Stimulated activated CD8-positive, alpha-beta memory T cell treated with anti-CD3 and anti-CD28 coated beads, Interleukin-2, amount 100 ng/mL, for 48 hours (primary cell): Measurements from ENCODE around the gene NPC1.
"Not testable (repeated sequence)": the region's sequence is repeated elsewhere in the genome, so short reads cannot be mapped to it uniquely, and the experiment has no call there.

Experiments
- DNase-seq, 2 donors: peaks; one replicate each; pipeline ENCODE4 v3.0.0-alpha.2; 2020; ENCODE audit warnings: low read depth in 2 of 2

The NPC1 gene

GRCh38 chr18:23575309-23575651 is 11.0 kb downstream of the NPC1 start:
- DNase-seq = no peak

GRCh38 chr18:23574611-23575308 is 11.5 kb downstream of the NPC1 start:
- DNase-seq = no peak

- DNase-seq = peak in 1 of 2 donors; percentile 18
Observed at GRCh38 chr18:23573626-23574431, 12.5 kb downstream of the NPC1 start.

- no peak for DNase-seq
Observed at GRCh38 chr18:23573020-23573419, 13.3 kb downstream of the NPC1 start.

- no peak for DNase-seq
Observed at GRCh38 chr18:23572570-23572969, 13.7 kb downstream of the NPC1 start.

- DNase-seq = no peak
Observed at GRCh38 chr18:23572012-23572411, 14.3 kb downstream of the NPC1 start.

GRCh38 chr18:23570912-23571504 is 15.3 kb downstream of the NPC1 start:
- no peak for DNase-seq

GRCh38 chr18:23569299-23570063 is 16.8 kb downstream of the NPC1 start:
- no peak for DNase-seq

GRCh38 chr18:23568281-23569138 is 17.8 kb downstream of the NPC1 start:
- no peak for DNase-seq

- DNase-seq = no peak
Observed at GRCh38 chr18:23567671-23568070, 18.6 kb downstream of the NPC1 start.

GRCh38 chr18:23565916-23566547 is 20.3 kb downstream of the NPC1 start:
- no peak for DNase-seq

- no peak for DNase-seq
Observed at GRCh38 chr18:23563377-23564043, 22.8 kb downstream of the NPC1 start.

- no peak for DNase-seq
Observed at GRCh38 chr18:23560186-23560585, 26.1 kb downstream of the NPC1 start.

GRCh38 chr18:23557511-23557910 is 28.8 kb downstream of the NPC1 start:
- not testable (repeated sequence) for DNase-seq

- no peak for DNase-seq
Observed at GRCh38 chr18:23556145-23556780, 30.0 kb downstream of the NPC1 start.

- DNase-seq = no peak
Observed at GRCh38 chr18:23553887-23554286, 32.4 kb downstream of the NPC1 start.

- no peak for DNase-seq
Observed at GRCh38 chr18:23552505-23552904, 33.8 kb downstream of the NPC1 start.

- DNase-seq = no peak
Observed at GRCh38 chr18:23551978-23552377, 34.3 kb downstream of the NPC1 start.

- no peak for DNase-seq
Observed at GRCh38 chr18:23550898-23551297, 35.4 kb downstream of the NPC1 start.

- no peak for DNase-seq
Observed at GRCh38 chr18:23548719-23549118, 37.6 kb downstream of the NPC1 start.
